Peyer's patch (tissue), 4 donors: ENCODE measurements around the gene ARHGAP40.

Experiments
- CTCF ChIP-seq, 6 experiments: fragments of 450-650 bp in 4 of 6; fragments of 200-600 bp in 2 of 6; sonication (generic) in 1 of 6; IDR thresholded peaks; one replicate each; pipeline ENCODE4 v1.5.1; 2017 to 2019; ENCODE audit warnings: antibody characterized with exemption in 6 of 6, mild to moderate bottlenecking in 3 of 6, moderate library complexity in 1 of 6
- POLR2A ChIP-seq, 2 donors: fragments of 450-650 bp; IDR thresholded peaks; one replicate each; pipeline ENCODE4 v1.5.1; 2017; ENCODE audit warnings: antibody characterized with exemption in 2 of 2, mild to moderate bottlenecking in 2 of 2, moderate library complexity in 2 of 2

DNA sequence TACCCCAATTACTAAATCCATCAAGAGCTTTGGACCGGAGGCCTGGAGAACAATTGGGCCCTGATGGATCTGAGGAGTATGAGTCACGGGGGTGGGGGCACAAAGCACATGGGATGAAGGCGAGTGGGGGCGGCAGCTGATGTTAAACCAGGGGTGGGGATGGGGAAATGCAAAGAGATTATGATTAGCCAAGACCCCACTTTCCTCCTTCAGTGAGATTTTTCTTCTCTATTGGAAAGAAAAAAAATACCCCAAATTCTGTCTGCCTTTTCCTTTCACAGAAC, 57.9 kb downstream of the ARHGAP40 start:
- no peak for TF ChIP-seq CTCF (IDR thresholded peaks at IDR 0.05)
- TF ChIP-seq POLR2A (IDR thresholded peaks at IDR 0.05), result no peak
